A673 (cell line): ENCODE measurements around the gene NOP14.

Source experiments
- CTCF ChIP-seq: fragments of 300-800, 200-600 bp; sonication (generic); conservative IDR thresholded peaks from 2 replicates; pipeline ENCODE4 v1.5.1; 2017; ENCODE audit warnings: low read depth, mild to moderate bottlenecking, antibody characterized with exemption, low read length, moderate library complexity, mixed read lengths
- EZH2 ChIP-seq: fragments of 200-600 bp; sonication (generic); IDR thresholded peaks from 2 replicates; pipeline ENCODE4 v1.6.1; 2017; ENCODE audit warnings: borderline replicate concordance, low read depth, mild to moderate bottlenecking, mixed read lengths, antibody characterized with exemption, low read length; ENCODE audit not compliant: poor library complexity, severe bottlenecking

- TF ChIP-seq CTCF: no peak
- no peak for TF ChIP-seq EZH2
Measured at GRCh38 chr4:2932951-2933565, 30.1 kb downstream of the NOP14 start.
